Breast epithelium (tissue), 3 donors: ENCODE data around the gene PRDM16.

ENCODE experiments used
- POLR2AphosphoS5 ChIP-seq, 3 donors: sonication (generic); formaldehyde crosslinking; IDR thresholded peaks; one replicate each; pipeline ENCODE4 v1.6.1; 2017; ENCODE audit warnings: antibody characterized with exemption in 3 of 3
- TF ChIP-seq, protein P1 (sequence below), 3 donors: fragments of 450-650 bp; IDR thresholded peaks; one replicate each; pipeline ENCODE4 v1.5.1; 2016 to 2017; ENCODE audit warnings: antibody characterized with exemption in 3 of 3, mild to moderate bottlenecking in 3 of 3, moderate library complexity in 3 of 3

DNA sequence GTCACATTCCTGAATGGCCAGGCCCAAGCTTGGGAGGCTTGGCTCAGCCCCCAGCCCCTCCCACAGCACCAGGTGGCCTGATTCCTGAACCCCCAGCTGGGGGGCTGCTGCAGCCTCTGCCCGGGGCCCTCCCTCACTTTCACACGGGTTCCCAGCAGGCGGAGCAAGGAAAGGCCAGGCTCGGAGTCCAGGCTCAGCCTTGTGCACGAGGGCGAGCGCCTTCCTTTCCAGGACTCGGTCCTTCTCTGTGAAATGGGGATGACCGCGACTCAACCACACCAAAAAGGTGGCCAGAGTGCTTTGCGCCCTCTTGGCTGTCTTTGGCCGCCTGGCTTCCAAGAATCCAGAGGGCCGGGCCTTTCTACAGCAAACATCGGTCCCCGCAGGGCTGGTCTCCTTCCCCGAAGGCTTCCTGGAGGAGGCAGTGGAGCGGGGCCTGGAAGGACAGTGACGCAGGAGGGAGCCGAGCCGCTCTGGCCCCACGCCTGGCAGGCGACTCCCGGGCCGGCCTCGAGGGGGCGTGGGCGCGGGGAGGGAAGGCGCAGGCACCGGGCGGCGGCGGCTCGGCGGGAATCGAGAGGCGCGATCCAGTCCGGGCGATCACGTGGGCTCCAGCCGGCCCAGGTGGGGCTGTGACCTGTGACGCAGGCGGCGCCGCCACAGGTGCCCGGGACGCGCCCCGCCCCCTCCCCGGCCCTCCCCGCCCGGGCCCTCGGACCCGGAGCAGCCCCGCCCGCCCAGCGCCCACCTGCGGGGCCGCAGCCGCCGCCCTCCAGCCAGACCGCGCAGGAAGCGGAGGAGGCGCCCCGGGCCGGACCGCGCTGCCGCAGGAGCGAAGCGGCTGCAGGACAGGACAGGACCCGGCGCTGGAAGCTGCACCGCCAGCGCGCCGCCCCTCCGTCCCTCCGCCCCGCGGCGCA is 385.1 kb downstream of the PRDM16 start, which contains the start of gene ARHGEF16:
- TF ChIP-seq, protein P1, sequence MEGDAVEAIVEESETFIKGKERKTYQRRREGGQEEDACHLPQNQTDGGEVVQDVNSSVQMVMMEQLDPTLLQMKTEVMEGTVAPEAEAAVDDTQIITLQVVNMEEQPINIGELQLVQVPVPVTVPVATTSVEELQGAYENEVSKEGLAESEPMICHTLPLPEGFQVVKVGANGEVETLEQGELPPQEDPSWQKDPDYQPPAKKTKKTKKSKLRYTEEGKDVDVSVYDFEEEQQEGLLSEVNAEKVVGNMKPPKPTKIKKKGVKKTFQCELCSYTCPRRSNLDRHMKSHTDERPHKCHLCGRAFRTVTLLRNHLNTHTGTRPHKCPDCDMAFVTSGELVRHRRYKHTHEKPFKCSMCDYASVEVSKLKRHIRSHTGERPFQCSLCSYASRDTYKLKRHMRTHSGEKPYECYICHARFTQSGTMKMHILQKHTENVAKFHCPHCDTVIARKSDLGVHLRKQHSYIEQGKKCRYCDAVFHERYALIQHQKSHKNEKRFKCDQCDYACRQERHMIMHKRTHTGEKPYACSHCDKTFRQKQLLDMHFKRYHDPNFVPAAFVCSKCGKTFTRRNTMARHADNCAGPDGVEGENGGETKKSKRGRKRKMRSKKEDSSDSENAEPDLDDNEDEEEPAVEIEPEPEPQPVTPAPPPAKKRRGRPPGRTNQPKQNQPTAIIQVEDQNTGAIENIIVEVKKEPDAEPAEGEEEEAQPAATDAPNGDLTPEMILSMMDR (IDR thresholded peaks at IDR 0.05) = peak in 1 of 3 donors; percentile 33
- TF ChIP-seq POLR2AphosphoS5 (IDR thresholded peaks at IDR 0.05) = no peak
